ENCODE data around the gene PCDH8. TPM values are rescaled to one million over a fixed set of nuclear protein-coding genes. Genes with fewer than 3 reads are reported as not detected.

The PCDH8 gene
- total and polyA plus RNA-seq, 2 experiments from 2014 or later: not detected

DNA sequence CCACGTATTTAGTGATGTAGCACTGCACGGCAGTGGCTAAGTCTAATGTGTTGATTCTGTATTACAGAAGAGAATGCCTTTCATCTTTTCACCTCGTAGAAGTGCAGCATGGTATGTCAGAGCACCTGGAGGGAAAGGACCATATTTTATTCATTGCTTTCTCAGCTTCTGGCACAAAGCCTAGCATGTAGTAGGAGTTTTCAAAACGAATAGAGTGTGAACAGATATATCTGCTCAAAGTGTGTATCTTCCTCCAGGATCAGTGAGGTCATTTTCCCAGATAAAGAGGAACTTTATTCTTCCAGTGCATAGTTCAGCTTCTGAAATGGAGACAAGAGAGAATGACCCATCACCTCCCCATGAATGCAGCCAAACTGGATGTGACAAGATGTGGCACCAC is 21.2 kb upstream of the PCDH8 start:
- no peak for DNase-seq
- in situ Hi-C loops (cut with MboI): no loop called here
- H3K79me2 ChIP-seq (ENCODE audit: insufficient read depth): no peaks in the 10 kb centered on the region
- no peaks in the 10 kb centered on the region for H3K4me1 ChIP-seq (ENCODE audit: insufficient read depth)
- 12 to 20% methylated on average over 4 of the region's 4 CpGs for WGBS, 2 experiments (ENCODE audit: low coverage in 1 of 2, low lambda C conversion rate in 2 of 2, missing lambda C conversion rate in 2 of 2)
- no peak overlapping the region for H3K4me3 ChIP-seq
- H3F3A ChIP-seq (ENCODE audit: insufficient read depth): no peaks in the 10 kb centered on the region
- no peaks in the 10 kb centered on the region for H3K9me3 ChIP-seq (ENCODE audit: low read depth)
- H2AFZ ChIP-seq: no peak overlapping the region
- H3K27ac ChIP-seq: no peak overlapping the region
- H3K4me2 ChIP-seq (ENCODE audit: unreplicated experiment): no peak overlapping the region
- H3K27me3 ChIP-seq (replicated peaks; ENCODE audit: insufficient read depth): no peaks in the 10 kb centered on the region
- no peaks in the 10 kb centered on the region for H3K9me2 ChIP-seq (ENCODE audit: insufficient read depth)
- H3K36me3 ChIP-seq (ENCODE audit: low read depth): no peaks in the 10 kb centered on the region
- H4K20me1 ChIP-seq (ENCODE audit: insufficient read depth): no peaks in the 10 kb centered on the region
- H3K9ac ChIP-seq: no peak overlapping the region
- no peak for TF ChIP-seq EZH2 (IDR thresholded peaks at IDR 0.05; ENCODE audit: insufficient read depth, poor library complexity, severe bottlenecking)
- TF ChIP-seq EZH2phosphoT487 (IDR thresholded peaks at IDR 0.05; ENCODE audit: insufficient read depth, low read depth): no peak

- in situ Hi-C loops (cut with MboI): no loop called here
- no peaks in the 10 kb centered on the region for H3K79me2 ChIP-seq (ENCODE audit: insufficient read depth)
- H3K4me1 ChIP-seq (ENCODE audit: insufficient read depth): no peaks in the 10 kb centered on the region
- H3K4me3 ChIP-seq: no peak overlapping the region
- no peak overlapping the region for H3K27ac ChIP-seq
- H3K36me3 ChIP-seq (ENCODE audit: low read depth): no peaks in the 10 kb centered on the region
- no peaks in the 10 kb centered on the region for H3F3A ChIP-seq (ENCODE audit: insufficient read depth)
- H3K9ac ChIP-seq: no peak overlapping the region
- no peak for DNase-seq
- no peaks in the 10 kb centered on the region for H3K27me3 ChIP-seq (replicated peaks; ENCODE audit: insufficient read depth)
- no peak overlapping the region for H2AFZ ChIP-seq
- H4K20me1 ChIP-seq (ENCODE audit: insufficient read depth): no peaks in the 10 kb centered on the region
- H3K9me3 ChIP-seq (ENCODE audit: low read depth): no peaks in the 10 kb centered on the region
- TF ChIP-seq EZH2 (IDR thresholded peaks at IDR 0.05; ENCODE audit: insufficient read depth, poor library complexity, severe bottlenecking) (no peak), EZH2phosphoT487 (IDR thresholded peaks at IDR 0.05; ENCODE audit: insufficient read depth, low read depth) (no peak)
- 21 to 28% methylated on average over 4 of the region's 4 CpGs for WGBS, 2 experiments (ENCODE audit: low coverage in 1 of 2, low lambda C conversion rate in 2 of 2, missing lambda C conversion rate in 2 of 2)
- no peak overlapping the region for H3K4me2 ChIP-seq (ENCODE audit: unreplicated experiment)
- H3K9me2 ChIP-seq (ENCODE audit: insufficient read depth): no peaks in the 10 kb centered on the region
Measured at GRCh38 chr13:52869050-52869449, 20.6 kb upstream of the PCDH8 start.

GRCh38 chr13:52868190-52868589 is 19.8 kb upstream of the PCDH8 start:
- H3K4me3 ChIP-seq: no peak overlapping the region
- H3F3A ChIP-seq (ENCODE audit: insufficient read depth): no peaks in the 10 kb centered on the region
- H3K4me2 ChIP-seq (ENCODE audit: unreplicated experiment): no peak overlapping the region
- H3K9me3 ChIP-seq (ENCODE audit: low read depth): no peaks in the 10 kb centered on the region
- H4K20me1 ChIP-seq (ENCODE audit: insufficient read depth): no peaks in the 10 kb centered on the region
- no peaks in the 10 kb centered on the region for H3K27me3 ChIP-seq (replicated peaks; ENCODE audit: insufficient read depth)
- H3K27ac ChIP-seq: no peak overlapping the region
- TF ChIP-seq EZH2phosphoT487 (IDR thresholded peaks at IDR 0.05; ENCODE audit: insufficient read depth, low read depth) (no peak), EZH2 (IDR thresholded peaks at IDR 0.05; ENCODE audit: insufficient read depth, poor library complexity, severe bottlenecking) (no peak)
- WGBS, 2 experiments (ENCODE audit: low coverage in 1 of 2, low lambda C conversion rate in 2 of 2, missing lambda C conversion rate in 2 of 2): 7 to 9% methylated on average over 4 of the region's 4 CpGs
- in situ Hi-C loops (cut with MboI): no loop called here
- H3K9ac ChIP-seq: no peak overlapping the region
- H3K9me2 ChIP-seq (ENCODE audit: insufficient read depth): no peaks in the 10 kb centered on the region
- no peaks in the 10 kb centered on the region for H3K79me2 ChIP-seq (ENCODE audit: insufficient read depth)
- no peaks in the 10 kb centered on the region for H3K36me3 ChIP-seq (ENCODE audit: low read depth)
- H2AFZ ChIP-seq: no peak overlapping the region
- no peaks in the 10 kb centered on the region for H3K4me1 ChIP-seq (ENCODE audit: insufficient read depth)
- no peak for DNase-seq

DNA sequence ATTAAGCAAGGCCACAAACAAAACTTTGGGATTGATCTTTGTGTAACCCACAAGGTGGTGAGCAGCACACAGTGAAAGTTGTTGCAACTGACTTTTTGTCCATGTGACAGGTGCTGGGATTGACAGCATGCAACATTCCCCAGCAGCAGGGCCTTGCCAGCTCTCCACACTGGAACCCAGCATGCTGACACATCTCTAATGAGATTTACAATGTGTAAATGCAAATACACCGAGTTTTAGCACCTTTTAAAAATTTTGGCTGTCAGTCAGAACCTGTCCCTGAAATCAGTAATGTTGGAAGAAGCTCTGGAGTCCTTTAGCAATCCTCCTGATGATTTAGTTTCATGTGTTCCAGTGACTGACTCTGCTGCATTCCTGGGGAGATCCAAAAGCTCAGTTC is 16.5 kb upstream of the PCDH8 start:
- no peaks in the 10 kb centered on the region for H3K9me3 ChIP-seq (ENCODE audit: low read depth)
- H3K79me2 ChIP-seq (ENCODE audit: insufficient read depth): no peaks in the 10 kb centered on the region
- H2AFZ ChIP-seq: no peak overlapping the region
- in situ Hi-C loops (cut with MboI): no loop called here
- no peaks in the 10 kb centered on the region for H3K27me3 ChIP-seq (replicated peaks; ENCODE audit: insufficient read depth)
- no peaks in the 10 kb centered on the region for H3K4me1 ChIP-seq (ENCODE audit: insufficient read depth)
- H3K36me3 ChIP-seq (ENCODE audit: low read depth): no peaks in the 10 kb centered on the region
- 0% methylated on average over 1 of the region's 1 CpG for WGBS, 2 experiments (ENCODE audit: low coverage in 1 of 2, low lambda C conversion rate in 2 of 2, missing lambda C conversion rate in 2 of 2)
- H3K9ac ChIP-seq: no peak overlapping the region
- H3F3A ChIP-seq (ENCODE audit: insufficient read depth): no peaks in the 10 kb centered on the region
- H3K9me2 ChIP-seq (ENCODE audit: insufficient read depth): no peaks in the 10 kb centered on the region
- TF ChIP-seq EZH2 (IDR thresholded peaks at IDR 0.05; ENCODE audit: insufficient read depth, poor library complexity, severe bottlenecking) (no peak), EZH2phosphoT487 (IDR thresholded peaks at IDR 0.05; ENCODE audit: insufficient read depth, low read depth) (no peak)
- no peak overlapping the region for H3K4me3 ChIP-seq
- no peaks in the 10 kb centered on the region for H4K20me1 ChIP-seq (ENCODE audit: insufficient read depth)
- no peak for DNase-seq
- no peak overlapping the region for H3K4me2 ChIP-seq (ENCODE audit: unreplicated experiment)
- no peak overlapping the region for H3K27ac ChIP-seq

Data from GM23248 (cell line).